GM12865 (cell line): ENCODE measurements around the gene GLCCI1.
A peak's percentile ranks its signal among the peaks of the same experiment; 100 is the strongest.

Source experiments
- DNase-seq: peaks from one replicate; pipeline ENCODE4 v3.0.0; 2010; ENCODE audit warnings: low read depth
- H3K4me3 ChIP-seq: 2 replicates; pipeline ENCODE4 v1.5.1; 2011; ENCODE audit warnings: mild to moderate bottlenecking, low read depth, low read length, control low read depth
- CTCF ChIP-seq: IDR thresholded peaks from 2 replicates; pipeline ENCODE4 v1.5.1; 2011; ENCODE audit warnings: low read length, control low read depth, low read depth, inconsistent platforms; ENCODE audit not compliant: insufficient read depth; ENCODE audit errors: missing control alignments

GLCCI1 gene

DNA sequence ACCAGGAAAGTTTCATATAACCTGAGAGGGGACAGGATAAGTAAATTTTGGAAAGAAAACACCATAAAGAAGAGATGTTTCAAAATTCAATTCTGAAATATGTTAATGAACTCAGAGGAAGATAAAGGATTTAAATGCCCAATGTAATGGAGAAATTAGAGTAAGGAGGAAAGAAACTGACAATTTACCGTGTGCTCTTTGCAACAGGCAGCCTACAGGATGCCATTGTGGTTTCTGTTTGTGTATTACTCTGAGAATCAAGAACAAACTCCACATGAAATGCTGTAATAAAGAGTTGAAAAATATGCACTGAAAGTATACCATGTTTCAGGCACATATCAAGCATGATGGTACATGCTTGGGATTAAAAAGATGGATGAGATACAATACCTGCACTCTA lies 44.8 kb upstream of the GLCCI1 start:
- no peak for TF ChIP-seq CTCF
- peak; percentile 38 for DNase-seq
- H3K4me3 ChIP-seq = no peak overlapping the region; the same call in 1 of the 2 replicates

DNA sequence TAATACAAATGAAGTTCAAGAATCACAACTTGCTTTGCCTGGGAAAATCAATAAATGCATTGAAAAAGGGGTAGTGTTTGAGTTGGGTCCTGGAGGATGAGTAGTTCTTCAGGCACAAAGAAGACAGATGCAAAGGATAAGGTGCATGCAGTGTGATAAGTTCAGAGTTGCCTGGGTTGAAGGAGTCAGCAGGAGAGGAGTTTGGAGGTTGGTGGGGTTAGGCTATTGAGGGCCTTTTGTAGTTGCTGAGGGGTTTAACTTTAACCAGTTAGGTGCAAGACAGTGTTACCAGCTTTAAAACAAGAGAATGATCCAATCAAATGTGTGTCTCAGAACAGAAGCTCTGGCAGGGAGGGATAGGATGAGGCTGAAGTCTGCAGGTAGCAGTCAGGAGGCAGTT lies 44.3 kb upstream of the GLCCI1 start:
- H3K4me3 ChIP-seq = no peak overlapping the region
- DNase-seq = no peak
- no peak for TF ChIP-seq CTCF

DNA sequence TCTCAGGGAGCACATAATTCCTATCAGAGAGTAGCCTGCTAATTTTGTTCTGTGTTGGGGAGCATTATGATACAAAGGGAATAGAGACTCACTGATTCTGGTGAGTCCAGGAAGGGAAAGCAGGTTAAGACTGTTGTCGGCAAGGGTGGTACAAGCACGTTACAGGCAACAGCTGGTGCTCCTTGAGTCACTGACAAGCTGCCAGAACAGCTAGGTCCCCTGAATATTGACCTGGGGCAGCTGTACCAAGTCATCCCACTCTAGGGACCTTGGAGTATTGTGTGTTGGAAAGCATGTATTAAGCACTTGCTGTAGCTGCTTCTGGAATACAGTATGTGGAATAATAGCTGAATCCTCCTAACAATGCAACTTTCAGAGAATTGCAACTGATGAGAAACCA lies 37.0 kb upstream of the GLCCI1 start:
- DNase-seq = no peak
- H3K4me3 ChIP-seq = no peak overlapping the region
- no peak for TF ChIP-seq CTCF

DNA sequence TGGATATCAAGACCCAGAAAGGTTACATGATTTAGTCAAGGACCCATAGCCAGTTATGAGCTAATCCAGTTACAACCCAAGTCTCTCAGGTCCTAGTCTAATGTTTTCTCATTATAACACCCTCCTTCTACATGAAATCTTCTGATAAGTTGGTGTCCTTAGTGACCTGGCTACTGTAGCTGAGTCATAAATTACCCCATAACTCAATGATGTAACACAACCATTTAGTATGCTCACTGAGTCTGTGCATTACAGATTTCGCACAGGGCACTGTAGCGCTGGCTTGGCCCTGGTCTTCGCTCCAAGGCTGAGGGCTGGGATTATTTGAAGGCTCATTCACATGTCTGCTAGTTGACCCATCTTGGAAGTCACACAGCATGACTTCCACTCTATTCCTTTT lies 36.0 kb upstream of the GLCCI1 start:
- H3K4me3 ChIP-seq = no peak overlapping the region
- no peak for DNase-seq
- TF ChIP-seq CTCF = no peak

GRCh38 chr7:7933915-7934526 lies 34.6 kb upstream of the GLCCI1 start:
- no peak for TF ChIP-seq CTCF
- DNase-seq = no peak
- H3K4me3 ChIP-seq = no peak overlapping the region

DNA sequence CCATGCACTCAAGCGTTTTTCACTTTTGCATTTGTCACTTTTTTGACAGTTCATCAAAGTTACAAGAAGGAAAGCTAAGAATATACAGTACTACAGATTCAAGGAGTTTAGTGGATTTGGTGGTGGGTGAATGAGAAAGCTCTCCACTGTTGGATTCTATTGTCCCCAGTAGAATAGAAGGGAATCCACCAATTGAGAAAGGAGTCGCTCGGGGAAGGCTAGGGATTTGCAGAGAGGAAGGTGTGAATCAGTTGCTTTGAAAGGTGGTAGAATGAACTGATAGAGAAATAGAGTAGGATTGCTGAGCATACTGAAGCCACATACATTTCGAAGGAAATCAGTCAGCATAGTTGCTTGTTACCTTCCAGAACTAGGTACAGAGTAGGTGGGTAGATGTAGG lies 33.7 kb upstream of the GLCCI1 start:
- no peak for TF ChIP-seq CTCF
- DNase-seq = no peak

GRCh38 chr7:7938471-7938870 lies 30.1 kb upstream of the GLCCI1 start:
- TF ChIP-seq CTCF = no peak
- no peak overlapping the region for H3K4me3 ChIP-seq
- no peak for DNase-seq

More for the DNA sequence above, 33.7 kb upstream of the GLCCI1 start:
- no peak overlapping the region for H3K4me3 ChIP-seq
